GM19452 (cell line): ENCODE data around the gene ABCA4.
A peak's percentile ranks its signal among the peaks of the same experiment; 100 is the strongest.

Source experiments
- ATAC-seq: cut with Tn5 transposase; IDR thresholded peaks from one replicate; pipeline ENCODE4 v1.9.1; 2021; ENCODE audit not compliant: unreplicated experiment

Gene ABCA4

GRCh38 chr1:94122201-94122970 is 1.4 kb upstream of the ABCA4 start:
- no peak for ATAC-seq

- ATAC-seq = no peak
These were observed 468 bp upstream of the ABCA4 start for GRCh38 chr1:94121411-94121821.

GRCh38 chr1:94120570-94120901 is 412 bp downstream of the ABCA4 start:
- no peak for ATAC-seq

GRCh38 chr1:94119796-94120569 is 965 bp downstream of the ABCA4 start:
- no peak for ATAC-seq

- ATAC-seq = no peak
These were observed 1.6 kb downstream of the ABCA4 start for GRCh38 chr1:94119306-94119705.

GRCh38 chr1:94118471-94118870 is 2.5 kb downstream of the ABCA4 start:
- no peak for ATAC-seq

GRCh38 chr1:94118013-94118412 is 2.9 kb downstream of the ABCA4 start:
- no peak for ATAC-seq

- ATAC-seq = no peak
These were observed 3.6 kb downstream of the ABCA4 start for GRCh38 chr1:94117259-94117851.

- no peak for ATAC-seq
These were observed 5.0 kb downstream of the ABCA4 start for GRCh38 chr1:94115900-94116436.

- ATAC-seq = no peak
These were observed 5.6 kb downstream of the ABCA4 start for GRCh38 chr1:94115254-94115899.

- no peak for ATAC-seq
These were observed 7.2 kb downstream of the ABCA4 start for GRCh38 chr1:94113589-94114226.

GRCh38 chr1:94111879-94112278 is 9.1 kb downstream of the ABCA4 start:
- no peak for ATAC-seq

GRCh38 chr1:94110946-94111740 is 9.8 kb downstream of the ABCA4 start:
- no peak for ATAC-seq

GRCh38 chr1:94110021-94110761 is 10.8 kb downstream of the ABCA4 start:
- no peak for ATAC-seq

- no peak for ATAC-seq
These were observed 11.5 kb downstream of the ABCA4 start for GRCh38 chr1:94109478-94109877.

- no peak for ATAC-seq
These were observed 13.8 kb downstream of the ABCA4 start for GRCh38 chr1:94107141-94107540.

- ATAC-seq = no peak
These were observed 14.2 kb downstream of the ABCA4 start for GRCh38 chr1:94106716-94107115.

- ATAC-seq = peak; percentile 58
These were observed 14.9 kb downstream of the ABCA4 start for GRCh38 chr1:94105957-94106529.

- ATAC-seq = no peak
These were observed 15.4 kb downstream of the ABCA4 start for GRCh38 chr1:94105581-94105952.
